Endothelial cell of hepatic sinusoid (primary cell): ENCODE measurements around the gene NWD2.

Experiments used
- in situ Hi-C: cut with HindIII; loops from 2 replicates; pipeline ENCODE4 v1.10.0; 2017; ENCODE audit warnings: low sequenced_read_pairs

Gene NWD2

GRCh38 chr4:37438564-37439279 lies 194.2 kb downstream of the NWD2 start:
- in situ Hi-C loops = no loop called here

DNA sequence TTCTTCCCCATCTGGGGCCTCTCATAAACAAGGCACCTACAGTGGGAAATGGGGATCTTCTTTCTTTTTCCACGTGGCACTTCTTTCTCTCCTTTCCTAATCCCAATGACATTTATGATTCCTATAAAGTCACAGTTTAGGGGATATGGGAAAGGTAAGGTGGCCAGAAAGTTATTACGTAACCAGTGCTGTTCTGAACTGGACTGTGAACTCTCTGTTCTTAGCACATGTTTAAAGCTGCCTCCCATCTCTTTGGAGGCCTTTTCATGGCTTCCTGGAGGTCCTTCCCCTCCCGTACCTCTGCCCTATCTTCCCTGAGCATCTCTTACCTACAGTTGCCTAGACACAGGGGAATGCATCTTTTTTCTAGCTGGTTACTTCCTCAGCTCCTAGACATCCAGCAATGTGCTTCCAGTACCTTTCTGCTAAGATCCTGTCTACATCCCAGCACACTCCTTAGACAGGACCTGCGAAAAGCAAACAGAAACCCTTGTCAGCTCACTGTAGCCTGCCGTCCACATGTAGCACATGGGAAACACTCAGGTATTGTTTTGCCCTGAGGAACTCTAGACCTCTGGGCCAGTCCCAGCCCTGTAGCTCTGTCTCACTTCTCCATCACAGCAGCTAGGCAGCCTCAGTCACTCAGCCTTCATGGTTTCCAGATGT lies 195.4 kb downstream of the NWD2 start:
- in situ Hi-C loops = no loop called here

- in situ Hi-C loops = no loop called here
These were observed 196.0 kb downstream of the NWD2 start for GRCh38 chr4:37440501-37440900.

GRCh38 chr4:37441231-37442061 lies 196.9 kb downstream of the NWD2 start:
- in situ Hi-C loops = no loop called here

GRCh38 chr4:37442062-37442323 lies 197.4 kb downstream of the NWD2 start:
- in situ Hi-C loops = no loop called here

DNA sequence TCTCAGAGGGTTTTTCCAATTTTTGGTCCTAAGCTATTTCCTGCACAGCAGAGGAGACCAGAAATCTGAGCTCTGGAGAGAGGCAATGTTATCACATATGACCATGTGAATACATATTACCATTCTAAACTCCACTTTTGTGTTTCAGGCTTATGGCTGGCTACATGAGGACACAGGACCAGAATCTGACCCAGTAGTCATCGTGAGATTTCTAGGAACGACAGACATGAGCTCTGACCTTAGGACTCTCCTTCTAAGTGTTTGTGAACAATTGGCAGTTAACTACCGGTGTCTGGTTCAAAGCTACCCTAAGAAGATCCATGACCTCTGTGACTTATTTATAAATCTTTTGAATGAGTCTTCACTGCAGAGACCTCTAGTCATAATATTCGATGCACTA lies 198.6 kb downstream of the NWD2 start:
- in situ Hi-C loops = no loop called here

GRCh38 chr4:37445023-37445422 lies 200.5 kb downstream of the NWD2 start:
- in situ Hi-C loops = no loop called here

- in situ Hi-C loops = no loop called here
These were observed 201.5 kb downstream of the NWD2 start for GRCh38 chr4:37446016-37446415.

- in situ Hi-C loops = no loop called here
These were observed 203.3 kb downstream of the NWD2 start for GRCh38 chr4:37447886-37448285.

GRCh38 chr4:37450309-37450708 lies 205.8 kb downstream of the NWD2 start:
- in situ Hi-C loops = loop anchor here (5.0 to 25.0 kb wide), 2 partner anchors 92 to 337 kb away; no protein-coding TSS in a partner anchor

- in situ Hi-C loops = loop anchor here (5.0 to 25.0 kb wide), 2 partner anchors 91 to 336 kb away; no protein-coding TSS in a partner anchor
These were observed 206.4 kb downstream of the NWD2 start for GRCh38 chr4:37450911-37451310.

DNA sequence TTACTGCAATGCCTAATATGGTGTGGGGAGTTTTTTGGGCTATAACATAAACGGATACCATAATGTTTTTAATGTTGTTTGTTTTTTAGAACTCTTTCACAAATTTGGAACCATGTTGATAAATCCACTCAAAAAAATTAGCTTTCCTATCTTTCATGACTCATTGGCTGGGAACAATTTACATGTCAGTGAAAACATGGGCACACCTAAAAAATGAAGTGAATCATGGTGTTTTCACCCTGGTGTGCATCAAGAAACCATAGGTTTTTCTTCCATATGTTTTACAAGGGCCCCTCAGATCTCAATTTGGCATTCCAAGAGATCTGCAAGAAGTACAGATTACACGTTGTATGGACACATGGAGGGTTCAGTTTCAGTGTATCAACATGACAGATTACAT lies 207.1 kb downstream of the NWD2 start:
- in situ Hi-C loops = loop anchor here (5.0 to 25.0 kb wide), 2 partner anchors 91 to 336 kb away; no protein-coding TSS in a partner anchor

DNA sequence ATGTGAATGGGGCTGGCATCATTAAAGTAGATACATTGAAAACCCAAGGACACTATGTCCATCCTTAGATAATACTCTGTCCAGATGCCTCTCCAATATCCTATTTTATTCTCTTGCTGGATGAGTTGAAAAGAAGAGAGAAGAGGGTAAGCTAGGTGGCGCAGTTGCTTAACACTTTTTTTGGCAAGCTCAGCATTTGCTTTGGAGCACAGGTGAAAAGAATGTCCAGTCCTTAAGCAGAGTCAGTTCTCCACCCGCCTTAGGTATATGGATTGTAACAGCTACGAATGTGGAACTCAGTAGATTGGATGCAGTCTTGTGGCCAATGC lies 208.4 kb downstream of the NWD2 start:
- in situ Hi-C loops = loop anchor here (5.0 to 25.0 kb wide), 2 partner anchors 89 to 334 kb away; no protein-coding TSS in a partner anchor

DNA sequence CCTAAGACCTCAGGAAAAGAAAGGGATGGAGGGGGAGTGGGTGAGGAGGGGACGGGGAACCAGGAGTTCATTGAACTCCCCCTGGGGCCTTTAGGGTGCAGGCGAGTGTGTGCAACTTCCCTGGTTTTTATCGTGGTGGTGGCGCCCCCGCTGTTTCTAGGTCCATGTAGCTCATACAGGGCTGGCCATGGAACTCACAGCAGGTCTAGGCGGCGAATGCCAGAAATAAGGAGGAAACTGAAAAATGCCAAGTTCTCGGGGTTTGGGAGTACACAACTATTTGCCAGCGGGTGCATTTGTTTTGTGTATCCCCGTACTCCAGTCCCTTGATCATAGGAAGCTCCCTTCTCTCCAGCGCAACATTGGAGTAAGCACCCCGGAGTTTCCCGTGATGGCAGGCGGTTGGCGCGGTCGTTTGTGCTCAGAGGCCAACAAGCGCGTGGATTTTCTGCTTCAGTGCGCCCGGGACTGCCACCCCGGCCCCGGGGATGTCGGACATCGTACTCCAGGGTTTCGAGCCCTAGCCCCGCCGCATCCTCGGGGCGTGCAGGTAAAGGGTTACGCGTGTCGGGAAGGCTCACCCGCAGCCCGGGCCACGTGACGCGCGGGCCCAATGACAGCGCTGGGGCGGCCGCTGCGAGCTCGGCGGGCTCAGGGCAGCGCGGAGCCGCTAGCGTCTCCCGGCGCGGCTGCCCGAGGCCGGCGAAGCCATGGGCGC lies 208.9 kb downstream of the NWD2 start:
- in situ Hi-C loops = loop anchor here (5.0 to 25.0 kb wide), 2 partner anchors 89 to 334 kb away; no protein-coding TSS in a partner anchor

GRCh38 chr4:37453999-37454800 lies 209.7 kb downstream of the NWD2 start:
- in situ Hi-C loops = loop anchor here (5.0 to 25.0 kb wide), 2 partner anchors 88 to 333 kb away; no protein-coding TSS in a partner anchor

DNA sequence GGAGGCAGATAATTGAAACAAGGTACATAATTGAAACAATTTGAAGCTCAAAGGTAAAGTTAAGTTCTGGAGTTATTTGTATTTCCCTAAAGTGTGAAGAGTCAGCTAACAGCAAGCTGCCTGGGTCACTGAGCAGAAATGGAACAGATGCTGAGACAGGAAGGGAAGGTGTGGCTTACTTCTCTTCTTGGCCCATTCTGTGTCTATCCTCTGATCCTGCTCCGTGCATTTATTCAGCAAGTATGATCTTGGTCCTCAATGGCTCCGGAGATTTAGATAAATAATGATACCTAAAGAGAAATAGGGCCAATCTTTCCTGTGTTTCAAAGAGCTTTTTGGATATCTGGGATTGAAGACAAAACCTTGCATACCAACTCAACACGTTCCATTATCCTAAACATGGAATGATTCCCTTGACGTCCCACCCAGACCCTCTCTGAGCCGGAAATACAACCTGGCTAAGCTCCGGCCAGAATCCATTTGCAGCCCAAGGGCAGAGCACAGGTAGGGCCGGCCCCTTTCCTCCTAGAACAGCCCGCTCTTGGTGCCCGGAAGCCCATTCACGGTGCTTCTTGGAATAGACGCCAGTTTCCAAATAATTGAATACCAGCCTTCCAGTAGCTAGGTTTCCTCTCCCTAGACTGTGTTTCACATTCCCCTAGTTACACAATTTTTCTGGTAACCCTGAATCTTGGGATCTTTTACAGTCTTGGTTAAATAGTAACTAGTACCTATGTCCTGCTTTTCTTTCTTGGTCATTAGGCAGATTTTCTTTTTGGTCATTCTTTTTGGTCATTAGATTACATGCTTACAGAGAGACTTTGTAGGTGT lies 211.0 kb downstream of the NWD2 start:
- in situ Hi-C loops = loop anchor here (25.0 kb wide), 1 partner anchor 332 kb away; no protein-coding TSS in a partner anchor

GRCh38 chr4:37461801-37462200 lies 217.3 kb downstream of the NWD2 start:
- in situ Hi-C loops = loop anchor here (25.0 kb wide), 1 partner anchor 326 kb away; no protein-coding TSS in a partner anchor

- in situ Hi-C loops = loop anchor here (25.0 kb wide), 1 partner anchor 324 kb away; no protein-coding TSS in a partner anchor
These were observed 218.7 kb downstream of the NWD2 start for GRCh38 chr4:37463033-37463856.
